Activated naive CD4-positive, alpha-beta T cell treated with anti-CD3 and anti-CD28 coated beads, Interleukin-2, amount 10 ng/mL, durations not matched to agents 7 days and 5 days (primary cell): ENCODE results near the gene CDKAL1.

ENCODE experiments used
- CTCF ChIA-PET: fragments of 350-600 bp; sonication (Branson Sonifier 250); formaldehyde crosslinking; loops from one replicate; lab custom pipeline; 2021; ENCODE audit warnings: antibody characterized with exemption; lab: Charles Lee
- DNase-seq: peaks from one replicate; pipeline ENCODE4 v3.0.0-alpha.2; 2020
- H3K27ac Mint-ChIP-seq: one replicate; pipeline ENCODE4 v1.8.0; 2021; ENCODE audit warnings: mild to moderate bottlenecking, moderate library complexity, mixed read lengths
- H3K27me3 Mint-ChIP-seq: one replicate; pipeline ENCODE4 v1.8.0; 2021; ENCODE audit warnings: mild to moderate bottlenecking, mixed read lengths
- H3K36me3 Mint-ChIP-seq: one replicate; pipeline ENCODE4 v1.8.0; 2021; ENCODE audit warnings: mixed read lengths
- H3K4me1 Mint-ChIP-seq: one replicate; pipeline ENCODE4 v1.8.0; 2021; ENCODE audit warnings: mixed read lengths
- H3K4me3 Mint-ChIP-seq: one replicate; pipeline ENCODE4 v1.8.0; 2021; ENCODE audit warnings: mild to moderate bottlenecking, moderate library complexity, mixed read lengths
- H3K9me3 Mint-ChIP-seq: one replicate; pipeline ENCODE4 v1.8.0; 2021; ENCODE audit warnings: mixed read lengths

Gene CDKAL1

GRCh38 chr6:20771409-20771808, 237.2 kb downstream of the CDKAL1 start:
- Mint-ChIP-seq H3K4me3 (no peak overlapping the region), H3K9me3 (no peaks in the 10 kb centered on the region), H3K4me1 (no peaks in the 10 kb centered on the region), H3K36me3 (no peaks in the 10 kb centered on the region), H3K27me3 (no peaks in the 10 kb centered on the region), H3K27ac (no peak overlapping the region)
- CTCF ChIA-PET, result interaction anchor here (0.6 kb wide), 1 partner anchor 761 kb away, joined by 3 read pairs; no protein-coding TSS in a partner anchor
- no peak for DNase-seq

DNA sequence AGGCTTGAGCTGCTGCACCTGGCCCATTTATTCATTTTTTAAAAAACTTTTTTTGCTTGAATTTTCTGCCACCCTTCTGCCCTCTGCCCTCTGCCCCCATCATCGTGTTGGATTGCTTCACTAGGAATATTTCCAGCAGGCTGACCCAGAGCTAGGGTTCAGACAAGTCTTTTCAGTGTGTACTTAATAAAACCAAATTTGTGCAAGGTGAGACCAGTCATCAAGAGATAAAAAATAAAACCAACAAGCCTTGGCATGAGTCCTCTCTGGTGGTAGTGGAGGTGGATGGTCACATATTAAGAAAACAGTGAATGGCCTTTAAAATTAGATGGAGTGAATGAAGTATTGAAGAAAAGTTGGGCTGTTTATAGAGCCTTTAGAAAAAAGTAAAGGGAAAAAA, 239.6 kb downstream of the CDKAL1 start:
- Mint-ChIP-seq H3K9me3 (no peaks in the 10 kb centered on the region), H3K4me3 (no peak overlapping the region), H3K27me3 (no peaks in the 10 kb centered on the region), H3K36me3 (peaks cover 3% of the 10 kb centered on the region), H3K4me1 (no peaks in the 10 kb centered on the region), H3K27ac (no peak overlapping the region)
- CTCF ChIA-PET, result no interaction called here
- DNase-seq, result no peak

DNA sequence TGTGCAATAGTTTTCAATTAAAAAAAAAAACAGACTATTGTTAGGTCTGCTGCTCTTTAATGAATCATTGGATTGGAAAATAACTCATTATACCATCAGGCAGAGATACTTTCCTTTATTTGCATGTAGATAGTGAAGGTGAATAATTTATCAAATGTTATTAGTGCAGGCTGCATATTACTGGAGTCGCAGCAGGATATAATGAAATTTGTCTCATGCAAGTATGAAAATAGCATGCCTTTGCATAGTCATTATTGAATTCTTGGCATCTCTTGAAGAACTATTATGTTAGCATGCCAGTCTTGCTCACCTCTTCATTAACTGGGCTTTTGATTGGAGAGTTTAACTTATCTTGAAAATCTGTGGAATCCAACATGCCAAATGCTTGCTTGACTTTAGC, 241.7 kb downstream of the CDKAL1 start:
- Mint-ChIP-seq H3K36me3 (peaks cover 5% of the 10 kb centered on the region), H3K4me1 (no peaks in the 10 kb centered on the region), H3K27me3 (no peaks in the 10 kb centered on the region), H3K4me3 (no peak overlapping the region), H3K9me3 (no peaks in the 10 kb centered on the region), H3K27ac (no peak overlapping the region)
- DNase-seq, result no peak
- CTCF ChIA-PET, result no interaction called here

GRCh38 chr6:20777801-20778200, 243.5 kb downstream of the CDKAL1 start:
- DNase-seq, result no peak
- H3K36me3 Mint-ChIP-seq, result peaks cover 10% of the 10 kb centered on the region
- no peak overlapping the region for H3K27ac Mint-ChIP-seq
- no peaks in the 10 kb centered on the region for H3K27me3 Mint-ChIP-seq
- no peak overlapping the region for H3K4me3 Mint-ChIP-seq
- CTCF ChIA-PET, result interaction anchor here (0.6 kb wide), 1 partner anchor 721 kb away, joined by 3 read pairs; no protein-coding TSS in a partner anchor
- H3K4me1 Mint-ChIP-seq, result no peaks in the 10 kb centered on the region
- H3K9me3 Mint-ChIP-seq, result no peaks in the 10 kb centered on the region

GRCh38 chr6:20778459-20778858, 244.2 kb downstream of the CDKAL1 start:
- no peaks in the 10 kb centered on the region for H3K9me3 Mint-ChIP-seq
- no peaks in the 10 kb centered on the region for H3K4me1 Mint-ChIP-seq
- CTCF ChIA-PET, result no interaction called here
- no peaks in the 10 kb centered on the region for H3K27me3 Mint-ChIP-seq
- no peak overlapping the region for H3K4me3 Mint-ChIP-seq
- peaks cover 13% of the 10 kb centered on the region for H3K36me3 Mint-ChIP-seq
- H3K27ac Mint-ChIP-seq, result no peak overlapping the region
- DNase-seq, result no peak

GRCh38 chr6:20778912-20779311, 244.7 kb downstream of the CDKAL1 start:
- Mint-ChIP-seq H3K4me3 (no peak overlapping the region), H3K9me3 (no peaks in the 10 kb centered on the region), H3K36me3 (peaks cover 15% of the 10 kb centered on the region), H3K27ac (no peak overlapping the region), H3K4me1 (no peaks in the 10 kb centered on the region), H3K27me3 (no peaks in the 10 kb centered on the region)
- CTCF ChIA-PET, result no interaction called here
- DNase-seq, result no peak

GRCh38 chr6:20789162-20789561, 254.9 kb downstream of the CDKAL1 start:
- DNase-seq, result no peak
- H3K27ac Mint-ChIP-seq, result no peak overlapping the region
- CTCF ChIA-PET, result interaction anchor here (1.7 kb wide), 1 partner anchor 225 kb away, joined by 3 read pairs; no protein-coding TSS in a partner anchor
- H3K36me3 Mint-ChIP-seq, result peaks cover 2% of the 10 kb centered on the region
- no peaks in the 10 kb centered on the region for H3K27me3 Mint-ChIP-seq
- no peak overlapping the region for H3K4me3 Mint-ChIP-seq
- H3K9me3 Mint-ChIP-seq, result no peaks in the 10 kb centered on the region
- no peaks in the 10 kb centered on the region for H3K4me1 Mint-ChIP-seq

- no peak overlapping the region for H3K4me3 Mint-ChIP-seq
- no peaks in the 10 kb centered on the region for H3K4me1 Mint-ChIP-seq
- no peaks in the 10 kb centered on the region for H3K27me3 Mint-ChIP-seq
- H3K27ac Mint-ChIP-seq, result no peak overlapping the region
- no peak for DNase-seq
- H3K36me3 Mint-ChIP-seq, result peaks cover 2% of the 10 kb centered on the region
- CTCF ChIA-PET, result interaction anchor here (0.9 kb wide), 1 partner anchor 14 kb away, joined by 3 read pairs; no protein-coding TSS in a partner anchor
- no peaks in the 10 kb centered on the region for H3K9me3 Mint-ChIP-seq
These were observed 256.0 kb downstream of the CDKAL1 start for GRCh38 chr6:20790032-20790791.

GRCh38 chr6:20791074-20791473, 256.8 kb downstream of the CDKAL1 start:
- CTCF ChIA-PET, result interaction anchor here (0.9 kb wide), 1 partner anchor 13 kb away, joined by 3 read pairs; no protein-coding TSS in a partner anchor
- Mint-ChIP-seq H3K4me3 (no peak overlapping the region), H3K27ac (no peak overlapping the region), H3K36me3 (peaks cover 2% of the 10 kb centered on the region), H3K27me3 (no peaks in the 10 kb centered on the region), H3K9me3 (no peaks in the 10 kb centered on the region), H3K4me1 (no peaks in the 10 kb centered on the region)
- DNase-seq, result no peak

DNA sequence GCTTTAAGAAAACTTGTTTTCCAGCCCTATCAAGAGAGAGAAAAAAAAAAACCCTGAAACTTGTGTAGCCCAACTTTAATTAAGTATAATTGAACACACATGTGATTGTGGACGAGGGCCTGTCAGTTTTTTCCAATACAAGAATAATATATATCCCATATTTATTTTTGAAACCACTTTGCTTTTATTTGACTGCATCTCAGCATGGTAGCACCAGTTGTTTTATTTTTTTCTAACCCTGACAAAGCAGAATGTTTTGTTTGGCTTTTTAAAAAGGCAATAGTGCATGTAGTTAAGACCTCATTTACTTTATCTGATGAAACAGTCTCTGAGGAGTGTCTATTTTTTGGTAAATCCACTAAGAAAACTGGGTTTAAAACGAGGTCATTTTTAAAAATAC, 257.7 kb downstream of the CDKAL1 start:
- DNase-seq, result no peak
- no peaks in the 10 kb centered on the region for H3K9me3 Mint-ChIP-seq
- no peak overlapping the region for H3K27ac Mint-ChIP-seq
- H3K27me3 Mint-ChIP-seq, result no peaks in the 10 kb centered on the region
- H3K36me3 Mint-ChIP-seq, result peaks cover 2% of the 10 kb centered on the region
- CTCF ChIA-PET, result no interaction called here
- H3K4me3 Mint-ChIP-seq, result no peak overlapping the region
- H3K4me1 Mint-ChIP-seq, result no peaks in the 10 kb centered on the region

DNA sequence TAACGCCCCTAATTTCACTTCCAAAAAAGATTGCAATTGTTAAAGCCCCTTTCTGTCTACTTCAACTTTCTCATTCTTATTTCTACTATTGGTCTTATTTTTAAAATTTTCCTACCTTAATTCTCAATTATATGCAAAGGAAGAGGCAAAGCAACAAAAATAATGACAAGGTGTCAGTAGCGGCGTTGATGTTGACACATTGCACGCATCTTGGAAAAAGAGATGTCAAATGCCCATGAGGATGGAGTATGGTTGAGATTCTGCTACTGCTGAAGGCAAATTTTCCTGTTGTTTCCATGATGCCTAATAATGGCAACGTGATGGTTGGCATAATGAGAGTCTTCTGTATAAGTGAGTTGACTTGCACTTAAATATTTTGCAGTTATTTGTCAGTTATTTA, 258.9 kb downstream of the CDKAL1 start:
- CTCF ChIA-PET, result no interaction called here
- Mint-ChIP-seq H3K4me1 (no peaks in the 10 kb centered on the region), H3K4me3 (no peak overlapping the region), H3K9me3 (peaks cover 2% of the 10 kb centered on the region), H3K27me3 (no peaks in the 10 kb centered on the region), H3K36me3 (peaks cover 8% of the 10 kb centered on the region), H3K27ac (no peak overlapping the region)
- DNase-seq, result no peak

DNA sequence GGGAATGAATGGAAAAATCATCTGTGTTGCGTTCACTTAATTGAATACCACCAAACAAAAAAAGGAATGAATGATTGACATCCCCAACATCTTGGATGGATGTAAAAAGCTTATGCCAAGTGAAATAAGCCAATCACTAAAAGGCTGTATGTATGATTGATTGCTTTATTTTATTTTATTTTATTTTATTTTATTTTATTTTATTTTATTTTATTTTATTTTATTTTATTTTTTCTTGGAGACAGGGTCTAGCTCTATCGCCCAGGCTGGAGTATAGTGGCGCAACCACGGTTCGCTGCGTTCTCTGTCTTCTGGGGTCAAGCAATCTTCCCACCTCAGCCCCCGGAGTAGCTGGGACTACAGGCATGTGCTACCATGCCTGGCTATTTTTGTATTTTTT, 263.3 kb downstream of the CDKAL1 start:
- CTCF ChIA-PET, result no interaction called here
- Mint-ChIP-seq H3K4me3 (no peak overlapping the region), H3K4me1 (no peaks in the 10 kb centered on the region), H3K9me3 (peaks cover 2% of the 10 kb centered on the region), H3K36me3 (peaks cover 9% of the 10 kb centered on the region), H3K27me3 (no peaks in the 10 kb centered on the region), H3K27ac (no peak overlapping the region)
- no peak for DNase-seq

DNA sequence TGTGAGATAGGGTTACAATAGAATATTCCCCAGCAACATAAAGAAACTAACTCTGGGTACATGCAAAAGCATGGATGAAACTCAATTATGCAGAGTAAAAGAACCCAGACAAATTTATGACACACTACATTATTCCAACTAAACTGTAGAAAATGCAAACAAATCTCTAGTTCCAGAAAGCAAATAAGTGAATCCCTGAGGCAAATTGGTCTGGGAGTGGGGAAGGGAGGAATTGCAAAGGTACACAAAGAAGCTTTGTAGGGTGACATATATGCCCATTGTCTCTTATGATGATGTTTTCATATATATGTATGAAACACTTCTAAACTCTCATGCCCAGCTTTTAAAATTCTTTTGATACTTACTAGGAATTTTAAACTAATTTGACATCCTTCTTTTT, 266.0 kb downstream of the CDKAL1 start:
- Mint-ChIP-seq H3K36me3 (peaks cover 11% of the 10 kb centered on the region), H3K27me3 (no peaks in the 10 kb centered on the region)
- no peak for DNase-seq

DNA sequence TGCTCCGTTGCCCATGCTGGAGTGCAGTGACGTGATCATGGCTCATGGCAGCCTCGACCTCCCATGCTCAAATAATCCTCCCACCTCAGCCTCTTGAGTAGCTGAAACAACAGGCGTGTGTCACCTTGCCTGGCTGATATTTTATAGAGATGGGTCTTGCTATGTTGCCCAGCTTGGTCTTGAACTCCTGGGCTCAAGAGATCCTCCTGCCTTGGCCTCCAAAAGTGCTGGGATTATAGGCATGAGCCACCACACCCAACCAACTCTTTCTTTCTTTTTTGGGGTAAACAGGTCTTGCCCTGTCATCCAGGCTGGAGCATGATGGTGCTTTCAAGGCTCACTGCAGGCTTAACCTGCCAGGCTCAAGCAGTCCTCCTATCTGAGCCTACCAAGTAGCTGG, 266.4 kb downstream of the CDKAL1 start:
- H3K9me3 Mint-ChIP-seq, result peaks cover 2% of the 10 kb centered on the region
- no peaks in the 10 kb centered on the region for H3K27me3 Mint-ChIP-seq
- no peak overlapping the region for H3K27ac Mint-ChIP-seq
- no peak overlapping the region for H3K4me3 Mint-ChIP-seq
- peaks cover 11% of the 10 kb centered on the region for H3K36me3 Mint-ChIP-seq
- CTCF ChIA-PET, result no interaction called here
- DNase-seq, result no peak
- H3K4me1 Mint-ChIP-seq, result no peaks in the 10 kb centered on the region

More for the DNA sequence above, 266.0 kb downstream of the CDKAL1 start:
- Mint-ChIP-seq H3K4me1 (no peaks in the 10 kb centered on the region), H3K9me3 (peaks cover 2% of the 10 kb centered on the region), H3K27ac (no peak overlapping the region), H3K4me3 (no peak overlapping the region)
- CTCF ChIA-PET, result no interaction called here

DNA sequence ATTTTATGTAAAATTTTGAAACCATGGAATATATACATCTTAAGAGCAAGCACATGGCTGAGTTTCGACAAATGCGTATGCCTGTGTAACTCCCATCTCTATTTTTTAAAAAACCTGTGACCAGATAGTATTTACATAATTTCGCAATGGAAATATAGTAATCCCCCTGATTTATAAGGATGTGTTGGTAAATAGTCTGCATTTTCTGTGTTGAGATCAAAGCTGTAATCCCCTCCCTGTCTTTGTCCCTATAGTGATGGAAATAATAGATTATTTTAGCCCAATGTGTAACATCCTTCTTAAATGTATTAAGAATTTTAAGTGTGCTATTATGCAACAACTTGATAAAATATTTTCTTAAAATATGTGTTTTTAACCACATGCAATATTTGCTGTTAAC, 267.3 kb downstream of the CDKAL1 start:
- CTCF ChIA-PET, result no interaction called here
- Mint-ChIP-seq H3K27me3 (no peaks in the 10 kb centered on the region), H3K4me1 (no peaks in the 10 kb centered on the region)

More for the DNA sequence above, 267.3 kb downstream of the CDKAL1 start:
- Mint-ChIP-seq H3K9me3 (peaks cover 5% of the 10 kb centered on the region), H3K4me3 (no peak overlapping the region), H3K36me3 (peaks cover 14% of the 10 kb centered on the region), H3K27ac (no peak overlapping the region)
- no peak for DNase-seq
